ENCODE results near the gene NR5A2.

The NR5A2 gene

GRCh38 chr1:200166411-200166810 lies 138.9 kb downstream of the NR5A2 start:
- H3K27ac ChIP-seq (ENCODE audit: low read depth, low read length) = no peak overlapping the region
- H3K36me3 ChIP-seq (ENCODE audit: control insufficient read depth, insufficient read depth, low read length) = no peaks in the 10 kb centered on the region
- H3K27me3 ChIP-seq (ENCODE audit: control insufficient read depth, insufficient read depth, low read length) = no peaks in the 10 kb centered on the region
- no peaks in the 10 kb centered on the region for H3K9me3 ChIP-seq (ENCODE audit: control insufficient read depth, insufficient read depth, low read length)
- no peak overlapping the region for H3K4me3 ChIP-seq (ENCODE audit: low read depth, low read length)
- H3K9ac ChIP-seq (ENCODE audit: low read depth, low read length) = no peak overlapping the region
- H3K4me1 ChIP-seq (ENCODE audit: control insufficient read depth, insufficient read depth, low read length) = no peaks in the 10 kb centered on the region

DNA sequence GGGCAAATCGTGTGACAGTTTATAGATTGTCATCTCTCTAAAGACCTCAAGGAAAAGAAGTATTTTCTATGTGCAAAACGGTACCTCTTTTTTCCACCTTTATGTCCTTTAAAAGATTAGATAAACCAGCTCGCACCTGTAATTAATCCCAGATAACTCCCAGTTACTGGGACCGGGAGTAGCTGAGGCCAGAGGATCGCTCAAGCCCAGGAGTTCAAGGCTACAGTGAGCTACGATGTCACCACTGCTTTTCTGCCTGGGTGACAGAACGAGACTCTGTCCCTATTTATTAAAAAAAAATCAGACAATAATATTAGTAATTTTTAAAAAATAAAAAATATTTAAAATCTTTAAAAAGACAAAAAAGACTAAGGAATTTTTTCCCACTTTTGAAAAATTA lies 141.4 kb downstream of the NR5A2 start:
- H3K9me3 ChIP-seq (ENCODE audit: control insufficient read depth, insufficient read depth, low read length) = no peaks in the 10 kb centered on the region
- no peaks in the 10 kb centered on the region for H3K27me3 ChIP-seq (ENCODE audit: control insufficient read depth, insufficient read depth, low read length)
- H3K36me3 ChIP-seq (ENCODE audit: control insufficient read depth, insufficient read depth, low read length) = no peaks in the 10 kb centered on the region
- no peak overlapping the region for H3K9ac ChIP-seq (ENCODE audit: low read depth, low read length)
- peaks cover 4% of the 10 kb centered on the region; the same call in 1 of the 2 replicates for H3K4me1 ChIP-seq (ENCODE audit: control insufficient read depth, insufficient read depth, low read length)
- H3K27ac ChIP-seq (ENCODE audit: low read depth, low read length) = no peak overlapping the region
- no peak overlapping the region for H3K4me3 ChIP-seq (ENCODE audit: low read depth, low read length)

DNA sequence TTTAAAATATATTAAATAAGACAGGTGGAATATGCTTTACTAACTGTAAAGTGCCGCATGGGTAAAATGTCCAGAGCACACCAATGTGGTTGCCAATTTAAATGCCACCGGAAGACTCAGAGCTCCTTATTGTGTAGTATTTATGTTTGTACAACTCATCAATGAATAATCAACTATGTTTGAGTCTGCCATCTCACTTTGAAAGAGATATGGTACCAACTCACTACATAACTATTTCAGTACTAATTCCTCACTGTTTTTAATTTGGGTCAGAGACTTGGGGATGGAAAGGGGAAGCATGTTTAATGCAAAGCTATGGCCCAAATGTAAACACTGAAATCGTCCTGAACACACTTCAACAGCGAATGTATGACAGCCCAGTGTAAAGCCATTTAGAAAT lies 144.8 kb downstream of the NR5A2 start:
- Histone ChIP-seq H3K4me1 (ENCODE audit: control insufficient read depth, insufficient read depth, low read length) (peaks cover 6% of the 10 kb centered on the region; the same call in 1 of the 2 replicates), H3K9me3 (ENCODE audit: control insufficient read depth, insufficient read depth, low read length) (no peaks in the 10 kb centered on the region), H3K36me3 (ENCODE audit: control insufficient read depth, insufficient read depth, low read length) (no peaks in the 10 kb centered on the region; the same call in 1 of the 2 replicates), H3K27ac (ENCODE audit: low read depth, low read length) (no peak overlapping the region), H3K9ac (ENCODE audit: low read depth, low read length) (no peak overlapping the region), H3K4me3 (ENCODE audit: low read depth, low read length) (no peak overlapping the region), H3K27me3 (ENCODE audit: control insufficient read depth, insufficient read depth, low read length) (no peaks in the 10 kb centered on the region)

GRCh38 chr1:200173097-200173618 lies 145.6 kb downstream of the NR5A2 start:
- H3K9me3 ChIP-seq (ENCODE audit: control insufficient read depth, insufficient read depth, low read length) = no peaks in the 10 kb centered on the region
- no peaks in the 10 kb centered on the region; the same call in 1 of the 2 replicates for H3K36me3 ChIP-seq (ENCODE audit: control insufficient read depth, insufficient read depth, low read length)
- H3K27me3 ChIP-seq (ENCODE audit: control insufficient read depth, insufficient read depth, low read length) = no peaks in the 10 kb centered on the region
- H3K9ac ChIP-seq (ENCODE audit: low read depth, low read length) = no peak overlapping the region
- H3K27ac ChIP-seq (ENCODE audit: low read depth, low read length) = no peak overlapping the region
- peaks cover 6% of the 10 kb centered on the region; the same call in 1 of the 2 replicates for H3K4me1 ChIP-seq (ENCODE audit: control insufficient read depth, insufficient read depth, low read length)
- H3K4me3 ChIP-seq (ENCODE audit: low read depth, low read length) = no peak overlapping the region

DNA sequence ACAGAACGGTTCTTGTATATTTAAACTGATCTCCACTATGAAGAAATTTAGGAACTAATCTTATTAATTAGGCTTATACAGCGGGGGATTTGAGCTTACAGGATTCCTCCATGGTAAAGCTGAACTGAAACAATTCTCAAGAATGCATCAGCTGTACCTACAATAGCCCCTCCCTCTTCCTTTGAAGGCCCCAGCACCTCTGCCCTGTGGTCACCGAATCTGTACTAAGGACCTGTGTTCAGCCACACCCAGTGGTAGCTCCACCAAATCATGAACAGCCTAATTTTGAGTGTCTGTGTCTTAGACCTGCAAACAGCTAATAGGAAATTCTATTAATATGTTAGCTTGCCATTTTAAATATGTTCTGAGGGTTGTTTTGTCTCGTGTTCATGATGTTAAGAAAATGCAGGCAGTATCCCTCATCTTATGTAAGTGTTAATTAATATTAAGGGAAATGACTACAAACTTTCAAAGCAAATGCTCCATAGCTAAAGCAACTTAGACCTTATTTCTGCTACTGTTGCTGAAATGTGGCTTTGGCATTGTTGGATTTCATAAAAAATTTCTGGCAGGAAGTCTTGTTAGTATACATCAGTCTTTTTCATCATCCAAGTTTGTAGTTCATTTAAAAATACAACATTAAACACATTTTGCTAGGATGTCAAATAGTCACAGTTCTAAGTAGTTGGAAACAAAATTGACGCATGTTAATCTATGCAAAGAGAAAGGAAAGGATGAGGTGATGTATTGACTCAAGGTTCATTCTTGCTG lies 147.2 kb downstream of the NR5A2 start:
- no peaks in the 10 kb centered on the region; the same call in 1 of the 2 replicates for H3K36me3 ChIP-seq (ENCODE audit: control insufficient read depth, insufficient read depth, low read length)
- no peak overlapping the region for H3K9ac ChIP-seq (ENCODE audit: low read depth, low read length)
- H3K27ac ChIP-seq (ENCODE audit: low read depth, low read length) = no peak overlapping the region

GRCh38 chr1:200176181-200176580 lies 148.7 kb downstream of the NR5A2 start:
- Histone ChIP-seq H3K9ac (ENCODE audit: low read depth, low read length) (no peak overlapping the region), H3K27me3 (ENCODE audit: control insufficient read depth, insufficient read depth, low read length) (no peaks in the 10 kb centered on the region), H3K4me3 (ENCODE audit: low read depth, low read length) (no peak overlapping the region), H3K27ac (ENCODE audit: low read depth, low read length) (no peak overlapping the region), H3K36me3 (ENCODE audit: control insufficient read depth, insufficient read depth, low read length) (no peaks in the 10 kb centered on the region; the same call in 1 of the 2 replicates), H3K4me1 (ENCODE audit: control insufficient read depth, insufficient read depth, low read length) (peaks cover 6% of the 10 kb centered on the region; the same call in 1 of the 2 replicates), H3K9me3 (ENCODE audit: control insufficient read depth, insufficient read depth, low read length) (no peaks in the 10 kb centered on the region)

More for the DNA sequence above, 147.2 kb downstream of the NR5A2 start:
- H3K4me3 ChIP-seq (ENCODE audit: low read depth, low read length) = no peak overlapping the region
- H3K4me1 ChIP-seq (ENCODE audit: control insufficient read depth, insufficient read depth, low read length) = peaks cover 6% of the 10 kb centered on the region; the same call in 1 of the 2 replicates
- H3K9me3 ChIP-seq (ENCODE audit: control insufficient read depth, insufficient read depth, low read length) = no peaks in the 10 kb centered on the region
- no peaks in the 10 kb centered on the region for H3K27me3 ChIP-seq (ENCODE audit: control insufficient read depth, insufficient read depth, low read length)

- H3K9me3 ChIP-seq (ENCODE audit: control insufficient read depth, insufficient read depth, low read length) = no peaks in the 10 kb centered on the region
- peaks cover 6% of the 10 kb centered on the region; the same call in 1 of the 2 replicates for H3K4me1 ChIP-seq (ENCODE audit: control insufficient read depth, insufficient read depth, low read length)
- no peaks in the 10 kb centered on the region; the same call in 1 of the 2 replicates for H3K36me3 ChIP-seq (ENCODE audit: control insufficient read depth, insufficient read depth, low read length)
- H3K27ac ChIP-seq (ENCODE audit: low read depth, low read length) = no peak overlapping the region
- no peak overlapping the region for H3K4me3 ChIP-seq (ENCODE audit: low read depth, low read length)
- no peaks in the 10 kb centered on the region for H3K27me3 ChIP-seq (ENCODE audit: control insufficient read depth, insufficient read depth, low read length)
- no peak overlapping the region for H3K9ac ChIP-seq (ENCODE audit: low read depth, low read length)
These were observed 149.3 kb downstream of the NR5A2 start for GRCh38 chr1:200176798-200177197.

DNA sequence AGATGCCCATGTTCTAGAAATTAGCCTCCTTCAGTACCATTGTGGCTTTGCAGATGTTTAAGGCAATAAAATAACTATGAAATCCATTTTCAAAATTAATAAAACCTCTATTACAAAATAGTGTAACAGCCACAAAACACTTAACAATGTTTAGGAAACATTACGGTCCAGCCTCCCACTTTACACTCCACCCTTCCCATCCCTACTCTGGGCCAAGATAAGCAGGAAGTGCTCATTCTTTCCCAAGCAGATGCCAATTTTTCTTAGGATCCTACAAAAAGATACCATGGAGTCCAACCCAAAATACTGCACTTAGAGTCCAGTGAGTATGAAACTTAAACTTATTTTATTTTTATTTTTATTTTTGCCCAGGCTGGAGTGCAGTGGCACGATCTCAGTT lies 150.8 kb downstream of the NR5A2 start:
- no peaks in the 10 kb centered on the region; the same call in 1 of the 2 replicates for H3K36me3 ChIP-seq (ENCODE audit: control insufficient read depth, insufficient read depth, low read length)
- H3K27me3 ChIP-seq (ENCODE audit: control insufficient read depth, insufficient read depth, low read length) = no peaks in the 10 kb centered on the region
- no peak overlapping the region for H3K4me3 ChIP-seq (ENCODE audit: low read depth, low read length)
- H3K9me3 ChIP-seq (ENCODE audit: control insufficient read depth, insufficient read depth, low read length) = no peaks in the 10 kb centered on the region
- H3K9ac ChIP-seq (ENCODE audit: low read depth, low read length) = no peak overlapping the region
- no peak overlapping the region for H3K27ac ChIP-seq (ENCODE audit: low read depth, low read length)
- peaks cover 6% of the 10 kb centered on the region; the same call in 1 of the 2 replicates for H3K4me1 ChIP-seq (ENCODE audit: control insufficient read depth, insufficient read depth, low read length)

GRCh38 chr1:200179126-200179780 lies 151.7 kb downstream of the NR5A2 start:
- Histone ChIP-seq H3K36me3 (ENCODE audit: control insufficient read depth, insufficient read depth, low read length) (no peaks in the 10 kb centered on the region; the same call in 1 of the 2 replicates), H3K27me3 (ENCODE audit: control insufficient read depth, insufficient read depth, low read length) (no peaks in the 10 kb centered on the region), H3K4me3 (ENCODE audit: low read depth, low read length) (no peak overlapping the region), H3K9ac (ENCODE audit: low read depth, low read length) (no peak overlapping the region), H3K9me3 (ENCODE audit: control insufficient read depth, insufficient read depth, low read length) (no peaks in the 10 kb centered on the region), H3K27ac (ENCODE audit: low read depth, low read length) (no peak overlapping the region), H3K4me1 (ENCODE audit: control insufficient read depth, insufficient read depth, low read length) (no peaks in the 10 kb centered on the region)

GRCh38 chr1:200179781-200180160 lies 152.3 kb downstream of the NR5A2 start:
- Histone ChIP-seq H3K4me3 (ENCODE audit: low read depth, low read length) (no peak overlapping the region), H3K9me3 (ENCODE audit: control insufficient read depth, insufficient read depth, low read length) (no peaks in the 10 kb centered on the region), H3K4me1 (ENCODE audit: control insufficient read depth, insufficient read depth, low read length) (no peaks in the 10 kb centered on the region), H3K36me3 (ENCODE audit: control insufficient read depth, insufficient read depth, low read length) (no peaks in the 10 kb centered on the region; the same call in 1 of the 2 replicates), H3K9ac (ENCODE audit: low read depth, low read length) (no peak overlapping the region), H3K27me3 (ENCODE audit: control insufficient read depth, insufficient read depth, low read length) (no peaks in the 10 kb centered on the region), H3K27ac (ENCODE audit: low read depth, low read length) (no peak overlapping the region)

GRCh38 chr1:200180821-200181220 lies 153.3 kb downstream of the NR5A2 start:
- H3K27ac ChIP-seq (ENCODE audit: low read depth, low read length) = no peak overlapping the region
- H3K4me3 ChIP-seq (ENCODE audit: low read depth, low read length) = no peak overlapping the region
- no peaks in the 10 kb centered on the region for H3K36me3 ChIP-seq (ENCODE audit: control insufficient read depth, insufficient read depth, low read length)
- no peak overlapping the region for H3K9ac ChIP-seq (ENCODE audit: low read depth, low read length)
- no peaks in the 10 kb centered on the region for H3K4me1 ChIP-seq (ENCODE audit: control insufficient read depth, insufficient read depth, low read length)
- no peaks in the 10 kb centered on the region for H3K27me3 ChIP-seq (ENCODE audit: control insufficient read depth, insufficient read depth, low read length)
- H3K9me3 ChIP-seq (ENCODE audit: control insufficient read depth, insufficient read depth, low read length) = peaks cover 5% of the 10 kb centered on the region

All from HUES48 (cell line).